ENCODE results near the gene C10orf67. TPM values are rescaled to one million over a fixed set of nuclear protein-coding genes. Genes with fewer than 3 reads are reported as not detected.

C10orf67 gene
- total RNA-seq, 1 experiment from 2014 or later, result not detected

GRCh38 chr10:23205972-23206642 lies 138.5 kb downstream of the C10orf67 start:
- Histone ChIP-seq H3K79me1 (ENCODE audit: insufficient read depth, low read depth, low read length, poor library complexity, severe bottlenecking) (no peaks in the 10 kb centered on the region), H4K5ac (ENCODE audit: insufficient read length, low read depth, low read length) (no peak overlapping the region), H3K4me1 (ENCODE audit: insufficient read depth, low read length) (no peaks in the 10 kb centered on the region), H2BK20ac (ENCODE audit: low read depth, low read length, poor library complexity, severe bottlenecking) (no peak overlapping the region), H3T11ph (ENCODE audit: low read length) (no peak overlapping the region), H3K23ac (ENCODE audit: insufficient read length, low read depth, low read length) (no peak overlapping the region), H3K23me2 (ENCODE audit: insufficient read length, low read depth, low read length, poor library complexity, severe bottlenecking) (no peaks in the 10 kb centered on the region), H4K20me1 (ENCODE audit: control insufficient read depth, insufficient read depth, insufficient read length) (no peaks in the 10 kb centered on the region), H3K14ac (ENCODE audit: insufficient read depth, low read length) (no peak overlapping the region), H3K79me2 (ENCODE audit: insufficient read depth, low read length) (no peaks in the 10 kb centered on the region), H3K56ac (ENCODE audit: insufficient read length, low read depth, low read length) (no peak overlapping the region), H3K9me3 (ENCODE audit: control insufficient read depth, low read depth, low read length) (no peaks in the 10 kb centered on the region), H3K4me2 (ENCODE audit: insufficient read depth, insufficient read length, low read length) (no peak overlapping the region), H3K4ac (ENCODE audit: low read depth, low read length) (no peak overlapping the region), H2BK12ac (ENCODE audit: insufficient read length, low read depth, low read length) (no peak overlapping the region), H2AFZ (ENCODE audit: low read length) (no peak overlapping the region), H2AK5ac (ENCODE audit: insufficient read length, low read length) (no peak overlapping the region), H2BK120ac (ENCODE audit: low read depth, low read length, poor library complexity, severe bottlenecking) (no peak overlapping the region), H3K27ac (ENCODE audit: insufficient read length, low read depth, low read length) (no peak overlapping the region), H2BK5ac (ENCODE audit: insufficient read length, low read length) (no peak overlapping the region), H3K27me3 (ENCODE audit: insufficient read depth, low read length) (peaks cover 45% of the 10 kb centered on the region), H3K18ac (ENCODE audit: insufficient read length, low read depth, low read length) (no peak overlapping the region), H2BK15ac (ENCODE audit: low read depth, low read length) (no peak overlapping the region), H3K9ac (ENCODE audit: extremely low read depth, insufficient read length, low read length) (no peak overlapping the region), H4K91ac (ENCODE audit: insufficient read length, low read depth, low read length) (no peak overlapping the region), H4K8ac (replicated peaks; ENCODE audit: insufficient read length, low read depth, low read length) (no peak overlapping the region)
- peaks cover 11 to 20% of the 10 kb centered on the region in 2 experiments for H3K4me1 Mint-ChIP-seq
- TF ChIP-seq, protein P1, sequence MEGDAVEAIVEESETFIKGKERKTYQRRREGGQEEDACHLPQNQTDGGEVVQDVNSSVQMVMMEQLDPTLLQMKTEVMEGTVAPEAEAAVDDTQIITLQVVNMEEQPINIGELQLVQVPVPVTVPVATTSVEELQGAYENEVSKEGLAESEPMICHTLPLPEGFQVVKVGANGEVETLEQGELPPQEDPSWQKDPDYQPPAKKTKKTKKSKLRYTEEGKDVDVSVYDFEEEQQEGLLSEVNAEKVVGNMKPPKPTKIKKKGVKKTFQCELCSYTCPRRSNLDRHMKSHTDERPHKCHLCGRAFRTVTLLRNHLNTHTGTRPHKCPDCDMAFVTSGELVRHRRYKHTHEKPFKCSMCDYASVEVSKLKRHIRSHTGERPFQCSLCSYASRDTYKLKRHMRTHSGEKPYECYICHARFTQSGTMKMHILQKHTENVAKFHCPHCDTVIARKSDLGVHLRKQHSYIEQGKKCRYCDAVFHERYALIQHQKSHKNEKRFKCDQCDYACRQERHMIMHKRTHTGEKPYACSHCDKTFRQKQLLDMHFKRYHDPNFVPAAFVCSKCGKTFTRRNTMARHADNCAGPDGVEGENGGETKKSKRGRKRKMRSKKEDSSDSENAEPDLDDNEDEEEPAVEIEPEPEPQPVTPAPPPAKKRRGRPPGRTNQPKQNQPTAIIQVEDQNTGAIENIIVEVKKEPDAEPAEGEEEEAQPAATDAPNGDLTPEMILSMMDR (conservative IDR thresholded peaks at IDR 0.05), result no peak
- H3K27me3 Mint-ChIP-seq (ENCODE audit: low read depth), result peaks cover 90% of the 10 kb centered on the region
- no peak for DNase-seq
- H3K9me3 Mint-ChIP-seq, result no peaks in the 10 kb centered on the region
- no peaks in the 10 kb centered on the region for H3K36me3 Mint-ChIP-seq (ENCODE audit: insufficient read depth in 1 of 3, low read depth in 3 of 3)
- no peak overlapping the region for H3K27ac Mint-ChIP-seq
- H3K4me3 Mint-ChIP-seq, result no peak overlapping the region
- no CpG with 5 or more reads among the region's 3 CpGs for WGBS (ENCODE audit: extremely low coverage, insufficient read length, low lambda C conversion rate)

Measured in H9 (cell line).